Measurements from ENCODE around the gene AZU1. TPM values are rescaled to one million over a fixed set of nuclear protein-coding genes. Genes with fewer than 3 reads are reported as not detected.

The AZU1 gene
- total RNA-seq, 1 donor from 2014 or later, result 1.3 TPM

- POLR2A ChIA-PET, result interaction anchor here (1.0 to 2.1 kb wide), 2 partner anchors 58 to 128 kb away, joined by 3 to 19 read pairs; partner anchors contain the start of gene WDR18
- no peak for ATAC-seq (ENCODE audit: low read depth)
Observed at GRCh38 chr19:855566-856120, 28.0 kb downstream of the AZU1 start.

GRCh38 chr19:858284-858683, 30.6 kb downstream of the AZU1 start:
- TF ChIP-seq CTCF (IDR thresholded peaks at IDR 0.05), result no peak
- no peak overlapping the region for H3K4me3 Mint-ChIP-seq
- peaks cover 8% of the 10 kb centered on the region for H3K27me3 Mint-ChIP-seq
- H3K9me3 Mint-ChIP-seq, result no peaks in the 10 kb centered on the region
- no peak overlapping the region for H3K27ac Mint-ChIP-seq
- no peaks in the 10 kb centered on the region for H3K36me3 Mint-ChIP-seq (ENCODE audit: low read depth)
- ATAC-seq (ENCODE audit: low read depth) (no peak), DNase-seq (no peak)
- CTCF ChIA-PET, result interaction anchor here (1.8 kb wide), 1 partner anchor 62 kb away, joined by 5 read pairs; no protein-coding TSS in a partner anchor
- intact Hi-C loops (cut with micrococcal nuclease), result no loop called here
- H3K4me1 Mint-ChIP-seq, result peaks cover 13% of the 10 kb centered on the region
- POLR2A ChIA-PET, result interaction anchor here (0.7 to 1.7 kb wide), 2 partner anchors 16 to 126 kb away, joined by 3 to 5 read pairs; partner anchors contain the start of gene WDR18

More at GRCh38 chr19:855566-856120, 28.0 kb downstream of the AZU1 start:
- CTCF ChIA-PET, result no interaction called here
- Mint-ChIP-seq H3K36me3 (ENCODE audit: low read depth) (no peaks in the 10 kb centered on the region), H3K27ac (no peak overlapping the region), H3K4me1 (peaks cover 5% of the 10 kb centered on the region), H3K4me3 (no peak overlapping the region), H3K27me3 (peaks cover 7% of the 10 kb centered on the region), H3K9me3 (no peaks in the 10 kb centered on the region)
- no peak for TF ChIP-seq CTCF (IDR thresholded peaks at IDR 0.05)
- intact Hi-C loops (cut with micrococcal nuclease), result no loop called here
- no peak for DNase-seq

GRCh38 chr19:858868-859843, 31.5 kb downstream of the AZU1 start, which contains the start of gene CFD:
CFD (plus strand) TSS chr19:859664; CDS start chr19:859690, 26 bp downstream.
- Mint-ChIP-seq H3K36me3 (ENCODE audit: low read depth) (no peaks in the 10 kb centered on the region), H3K4me1 (peaks cover 19% of the 10 kb centered on the region), H3K27me3 (peaks cover 8% of the 10 kb centered on the region), H3K27ac (no peak within 1 kb of the TSS), H3K4me3 (peak within 1 kb of the TSS; percentile 28), H3K9me3 (no peaks in the 10 kb centered on the region)
- ChIA-PET CTCF (interaction anchor here (1.0 to 1.8 kb wide), 2 partner anchors 61 to 125 kb away, joined by 4 to 5 read pairs; partner anchors contain the start of gene WDR18), POLR2A (interaction anchor here (0.7 to 1.4 kb wide), 3 partner anchors 15 to 54 kb away, joined by 4 to 5 read pairs (median 5); no protein-coding TSS in a partner anchor)
- TF ChIP-seq CTCF (IDR thresholded peaks at IDR 0.05), result no peak
- DNase-seq (no peak), ATAC-seq (ENCODE audit: low read depth) (no peak)
- intact Hi-C loops (cut with micrococcal nuclease), result no loop called here

GRCh38 chr19:861141-861755, 33.6 kb downstream of the AZU1 start:
- intact Hi-C loops (cut with micrococcal nuclease), result no loop called here
- peaks cover 8% of the 10 kb centered on the region for H3K27me3 Mint-ChIP-seq
- H3K4me1 Mint-ChIP-seq, result peaks cover 19% of the 10 kb centered on the region
- no peak for TF ChIP-seq CTCF (IDR thresholded peaks at IDR 0.05)
- CTCF ChIA-PET, result interaction anchor here (0.7 kb wide), 1 partner anchor 59 kb away, joined by 3 read pairs; no protein-coding TSS in a partner anchor
- no peak overlapping the region for H3K4me3 Mint-ChIP-seq
- H3K27ac Mint-ChIP-seq, result no peak overlapping the region
- DNase-seq (no peak), ATAC-seq (ENCODE audit: low read depth) (no peak)
- H3K9me3 Mint-ChIP-seq, result no peaks in the 10 kb centered on the region
- peaks cover 2% of the 10 kb centered on the region for H3K36me3 Mint-ChIP-seq (ENCODE audit: low read depth)
- POLR2A ChIA-PET, result interaction anchor here (0.6 to 1.3 kb wide), 4 partner anchors 123 to 268 kb away, joined by 3 to 8 read pairs (median 5); partner anchors contain the start of gene WDR18
